ENCODE results near the gene SIPA1L2. TPM values are rescaled to one million over a fixed set of nuclear protein-coding genes. Genes with fewer than 3 reads are reported as not detected.

SIPA1L2 gene
- total RNA-seq, 1 experiment from 2014 or later = 12.5 TPM

GRCh38 chr1:232622981-232623380 is 7.0 kb downstream of the SIPA1L2 start:
- ChIA-PET CTCF (interaction anchor here (1.3 kb wide), 1 partner anchor 20 kb away, joined by 4 read pairs; no protein-coding TSS in a partner anchor), RAD21 (ENCODE audit: low non-redundant PET in 1 of 2, low total read pairs in 2 of 2, uncharacterized antibody in 2 of 2, unreplicated experiment in 2 of 2) (no interaction called here), POLR2A (no interaction called here)
- peak overlapping the region; percentile 53 for H3K9ac ChIP-seq (ENCODE audit: low read length)
- H3K9me3 ChIP-seq (ENCODE audit: control insufficient read depth in 1 of 2, insufficient read depth in 1 of 2, low read depth in 1 of 2, low read length in 2 of 2) = no peaks in the 10 kb centered on the region
- no peaks in the 10 kb centered on the region for H3K27me3 ChIP-seq (ENCODE audit: insufficient read depth, low read length)
- H3K79me2 ChIP-seq (ENCODE audit: insufficient read depth, low read length) = 0 out of 2 replicates have a peak, but pooled peaks cover 4% of the 10 kb centered on the region
- peak overlapping the region in 1 of 2 experiments; percentile 36; a peak in 1 of 4 replicates for H3K4me3 ChIP-seq (replicated peaks in 1 of 2; ENCODE audit: low read depth in 1 of 2, low read length in 2 of 2)
- H2AFZ ChIP-seq (ENCODE audit: low read depth, low read length, poor library complexity, severe bottlenecking) = no peak overlapping the region
- no peak for DNase-seq (ENCODE audit: low read depth, low spot score)
- H3K4me1 ChIP-seq (ENCODE audit: control insufficient read depth in 1 of 2, insufficient read depth in 2 of 2, low read length in 2 of 2) = peaks cover 38 to 63% of the 10 kb centered on the region in 2 experiments; a peak in 3 of 4 replicates
- intact Hi-C loops (cut with micrococcal nuclease) = loop anchor here (10.0 kb wide), 2 partner anchors 408 to 898 kb away; no protein-coding TSS in a partner anchor
- no TSS peak for BruUV-seq (replicated peaks)
- H3K27ac ChIP-seq (ENCODE audit: low read depth, low read length) = peak overlapping the region; percentile 55
- peak; percentile 71 for ATAC-seq
- no peaks in the 10 kb centered on the region for H4K20me1 ChIP-seq (ENCODE audit: insufficient read depth)
- peak overlapping the region; percentile 67 for H3K4me2 ChIP-seq (ENCODE audit: low read length)
- TF ChIP-seq SRF (IDR thresholded peaks at IDR 0.05; ENCODE audit: low read depth) = no peak
- no peak for TF ChIP-seq POLR2A (IDR thresholded peaks at IDR 0.05; ENCODE audit: borderline replicate concordance, extremely low read depth, insufficient read depth, insufficient read length)
- no peak for TF ChIP-seq ELF1 (IDR thresholded peaks at IDR 0.05; ENCODE audit: borderline replicate concordance, low read depth)
- no peak for TF ChIP-seq REST (IDR thresholded peaks at IDR 0.05; ENCODE audit: low read depth)
- TF ChIP-seq ZBTB33 (IDR thresholded peaks at IDR 0.05; ENCODE audit: extremely low read depth, insufficient replicate concordance, low read length) = no peak
- TF ChIP-seq YY1 (IDR thresholded peaks at IDR 0.05; ENCODE audit: extremely low read depth, insufficient replicate concordance, low read depth, low read length) = no peak
- no peak for TF ChIP-seq CTCF (IDR thresholded peaks at IDR 0.05 in 2 of 3, conservative IDR thresholded peaks at IDR 0.05 in 1 of 3; ENCODE audit: borderline replicate concordance in 1 of 3, insufficient read depth in 1 of 3, low read depth in 2 of 3, low read length in 2 of 3)
- TF ChIP-seq TCF7L2 (IDR thresholded peaks at IDR 0.05; ENCODE audit: borderline replicate concordance, extremely low read depth, insufficient read depth, insufficient read length) = no peak
- no peak for TF ChIP-seq ATF3 (IDR thresholded peaks at IDR 0.05)
- no peak for TF ChIP-seq JUND (IDR thresholded peaks at IDR 0.05)
- TF ChIP-seq MAX (IDR thresholded peaks at IDR 0.05) = no peak
- no peak for TF ChIP-seq EZH2phosphoT487 (IDR thresholded peaks at IDR 0.05; ENCODE audit: borderline replicate concordance)
- no peak for TF ChIP-seq SP1 (IDR thresholded peaks at IDR 0.05; ENCODE audit: low read depth)
- TF ChIP-seq POLR2AphosphoS5 (IDR thresholded peaks at IDR 0.05; ENCODE audit: low read depth, low read length) = no peak
- TF ChIP-seq FOSL1 (IDR thresholded peaks at IDR 0.05; ENCODE audit: low read depth) = no peak
- no peak for TF ChIP-seq RAD21 (IDR thresholded peaks at IDR 0.05; ENCODE audit: low read depth)
- no peak for TF ChIP-seq SIN3A (IDR thresholded peaks at IDR 0.05; ENCODE audit: low read depth)
- no peak for TF ChIP-seq EGR1 (IDR thresholded peaks at IDR 0.05; ENCODE audit: low read depth)
- TF ChIP-seq EZH2 (IDR thresholded peaks at IDR 0.05) = no peak
- TF ChIP-seq ZNF274 (IDR thresholded peaks at IDR 0.05; ENCODE audit: low read depth, low read length) = no peak
- no peaks in the 10 kb centered on the region for H3K36me3 ChIP-seq (ENCODE audit: control insufficient read depth in 1 of 2, insufficient read depth in 2 of 2, low read length in 2 of 2)
- H3K9me2 ChIP-seq (ENCODE audit: insufficient read depth) = no peaks in the 10 kb centered on the region

Data from HCT116 (cell line).